Fibroblast of lung (primary cell): ENCODE measurements around the gene CABLES1. TPM values are rescaled to one million over a fixed set of nuclear protein-coding genes. Genes with fewer than 3 reads are reported as not detected.
A peak's percentile ranks its signal among the peaks of the same experiment; 100 is the strongest.

Experiments
- DNase-seq, 2 donors: peaks; one replicate each; pipeline versions ENCODE4 v3.0.0 to v3.0.0-alpha.2; 2010; ENCODE audit warnings: low read depth in 2 of 2
- H2AFZ ChIP-seq: 2 replicates; pipeline ENCODE4 v1.5.1; 2012; ENCODE audit warnings: low read length, control low read depth, inconsistent platforms
- H3K27ac ChIP-seq: 2 replicates; pipeline ENCODE4 v1.5.1; 2011; ENCODE audit warnings: low read length, control low read depth; ENCODE audit not compliant: insufficient read depth
- H3K27me3 ChIP-seq: 2 replicates; pipeline ENCODE4 v1.5.1; 2011; ENCODE audit warnings: mild to moderate bottlenecking, low read length; ENCODE audit not compliant: control insufficient read depth, insufficient read depth
- H3K36me3 ChIP-seq: 2 replicates; pipeline ENCODE4 v1.5.1; 2011; ENCODE audit warnings: low read length; ENCODE audit not compliant: control insufficient read depth, insufficient read depth
- H3K4me1 ChIP-seq: 2 replicates; pipeline ENCODE4 v1.5.1; 2011; ENCODE audit warnings: low read length; ENCODE audit not compliant: control insufficient read depth, insufficient read depth; ENCODE audit errors: extremely low read depth
- H3K4me2 ChIP-seq: 2 replicates; pipeline ENCODE4 v1.5.1; 2011; ENCODE audit warnings: low read length, control low read depth; ENCODE audit not compliant: insufficient read depth; ENCODE audit errors: extremely low read depth
- H3K4me3 ChIP-seq, 4 experiments: fragments of 200-600 bp in 1 of 4; sonication (generic) in 1 of 4; replicated peaks in 1 of 4; 2 replicates each; pipeline ENCODE4 v1.5.1; 2011 to 2016; ENCODE audit warnings: low read length in 4 of 4, low read depth in 3 of 4, mild to moderate bottlenecking in 3 of 4, control low read depth in 2 of 4, inconsistent platforms in 1 of 4, mixed read lengths in 1 of 4; ENCODE audit not compliant: insufficient read depth in 1 of 4; ENCODE audit errors: control extremely low read depth in 1 of 4
- H3K79me2 ChIP-seq: 2 replicates; pipeline ENCODE4 v1.5.1; 2012; ENCODE audit warnings: mild to moderate bottlenecking, low read length, inconsistent platforms; ENCODE audit not compliant: control insufficient read depth, insufficient read depth
- H3K9ac ChIP-seq: 2 replicates; pipeline ENCODE4 v1.5.1; 2011; ENCODE audit warnings: mild to moderate bottlenecking, low read length, control low read depth; ENCODE audit not compliant: insufficient read depth
- H3K9me3 ChIP-seq: 2 replicates; pipeline ENCODE4 v1.5.1; 2012; ENCODE audit warnings: low read depth, low read length; ENCODE audit not compliant: control insufficient read depth, insufficient read depth
- H4K20me1 ChIP-seq: 2 replicates; pipeline ENCODE4 v1.5.1; 2011; ENCODE audit warnings: low read length; ENCODE audit not compliant: control insufficient read depth, insufficient read depth; ENCODE audit errors: extremely low read depth
- EZH2 ChIP-seq: IDR thresholded peaks from 2 replicates; pipeline ENCODE4 v1.5.1; 2012; ENCODE audit warnings: low read length, control low read depth, mild to moderate bottlenecking; ENCODE audit errors: missing control alignments
- polyA plus RNA-seq, 2 donors: library from polyadenylated mRNA; depleted of rRNA in 1 of 2; stranded (reverse) in 1 of 2; unstranded in 1 of 2; fragments of >200 nt; gene quantifications; 2 replicates each; pipeline ENCODE4 v1.2.1, GENCODE V29; 2011 to 2012; ENCODE audit warnings: missing spikeins in 1 of 2
- total RNA-seq: library from RNA; depleted of rRNA; stranded (reverse); fragments of >200 nt; gene quantifications from 2 replicates; pipeline ENCODE4 v1.2.1, GENCODE V29; 2014
- TF ChIP-seq, protein P1 (sequence below), 2 donors: IDR thresholded peaks in 1 of 2; conservative IDR thresholded peaks in 1 of 2; 1 replicate in 1 of 2; 2 replicates in 1 of 2; pipeline ENCODE4 v1.5.1; 2011 to 2012; ENCODE audit warnings: low read length in 2 of 2, control low read depth in 1 of 2, inconsistent platforms in 1 of 2, low read depth in 1 of 2, mild to moderate bottlenecking in 1 of 2

The CABLES1 gene
- total and polyA plus RNA-seq, 2 donors (not counting 1 experiment from before 2014, with no cell fraction given), result 5.1 to 11.4 TPM

DNA sequence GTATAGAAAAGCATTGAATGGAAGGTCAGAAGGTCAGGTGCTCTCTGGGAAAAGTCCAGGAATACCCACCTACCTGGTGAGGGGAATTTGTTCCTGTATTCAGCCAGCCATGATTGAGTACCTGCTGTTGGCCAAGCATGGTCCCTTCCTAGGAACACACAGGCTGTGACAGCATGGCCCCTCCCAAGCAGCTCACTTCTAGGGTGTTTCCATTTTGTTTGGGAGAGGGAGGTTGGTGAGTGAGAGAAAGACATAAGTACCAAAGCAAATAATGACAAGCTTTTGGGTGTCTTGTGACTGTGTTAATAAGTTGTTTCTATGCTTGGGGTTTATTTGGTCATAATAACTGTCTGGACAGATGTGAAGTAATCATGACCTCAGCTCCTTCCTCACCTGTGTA lies 46.3 kb downstream of the CABLES1 start:
- Histone ChIP-seq H3K9me3 (no peaks in the 10 kb centered on the region), H3K27ac (no peak overlapping the region), H3K4me3 (no peak overlapping the region), H3K79me2 (no peaks in the 10 kb centered on the region), H3K4me1 (peaks cover 2% of the 10 kb centered on the region), H3K27me3 (no peaks in the 10 kb centered on the region), H3K9ac (no peak overlapping the region), H2AFZ (no peak overlapping the region), H3K4me2 (no peak overlapping the region), H3K36me3 (no peaks in the 10 kb centered on the region), H4K20me1 (no peaks in the 10 kb centered on the region)
- DNase-seq, result no peak
- TF ChIP-seq, protein P1, sequence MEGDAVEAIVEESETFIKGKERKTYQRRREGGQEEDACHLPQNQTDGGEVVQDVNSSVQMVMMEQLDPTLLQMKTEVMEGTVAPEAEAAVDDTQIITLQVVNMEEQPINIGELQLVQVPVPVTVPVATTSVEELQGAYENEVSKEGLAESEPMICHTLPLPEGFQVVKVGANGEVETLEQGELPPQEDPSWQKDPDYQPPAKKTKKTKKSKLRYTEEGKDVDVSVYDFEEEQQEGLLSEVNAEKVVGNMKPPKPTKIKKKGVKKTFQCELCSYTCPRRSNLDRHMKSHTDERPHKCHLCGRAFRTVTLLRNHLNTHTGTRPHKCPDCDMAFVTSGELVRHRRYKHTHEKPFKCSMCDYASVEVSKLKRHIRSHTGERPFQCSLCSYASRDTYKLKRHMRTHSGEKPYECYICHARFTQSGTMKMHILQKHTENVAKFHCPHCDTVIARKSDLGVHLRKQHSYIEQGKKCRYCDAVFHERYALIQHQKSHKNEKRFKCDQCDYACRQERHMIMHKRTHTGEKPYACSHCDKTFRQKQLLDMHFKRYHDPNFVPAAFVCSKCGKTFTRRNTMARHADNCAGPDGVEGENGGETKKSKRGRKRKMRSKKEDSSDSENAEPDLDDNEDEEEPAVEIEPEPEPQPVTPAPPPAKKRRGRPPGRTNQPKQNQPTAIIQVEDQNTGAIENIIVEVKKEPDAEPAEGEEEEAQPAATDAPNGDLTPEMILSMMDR (conservative IDR thresholded peaks at IDR 0.05 in 1 of 2, IDR thresholded peaks at IDR 0.05 in 1 of 2; ENCODE audit: low read depth in 1 of 2, low read length in 2 of 2), result no peak
- no peak for TF ChIP-seq EZH2

DNA sequence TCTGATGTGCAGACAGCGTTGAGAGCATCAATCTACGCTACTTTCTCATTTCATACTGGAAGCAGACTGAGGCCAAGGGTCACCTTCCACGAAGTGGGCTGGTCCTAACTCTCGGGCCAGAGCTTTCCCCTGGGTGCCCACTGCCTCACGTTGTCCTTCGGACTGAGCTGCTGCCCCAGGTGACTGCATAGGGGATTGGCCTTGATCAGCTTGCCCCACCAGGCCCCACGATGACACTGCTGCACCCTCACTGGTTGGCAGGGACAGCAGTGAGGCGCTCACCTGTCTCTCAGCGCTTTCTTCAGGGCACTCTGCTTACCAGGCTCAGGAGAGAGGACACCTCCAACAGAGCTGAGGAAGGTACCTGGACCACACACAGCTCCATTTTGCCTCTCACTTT lies 47.3 kb downstream of the CABLES1 start:
- peaks cover 2% of the 10 kb centered on the region for H3K4me1 ChIP-seq
- H3K27me3 ChIP-seq, result no peaks in the 10 kb centered on the region
- no peak overlapping the region for H3K9ac ChIP-seq
- DNase-seq, result no peak
- H3K79me2 ChIP-seq, result no peaks in the 10 kb centered on the region
- H4K20me1 ChIP-seq, result no peaks in the 10 kb centered on the region
- H2AFZ ChIP-seq, result no peak overlapping the region
- H3K9me3 ChIP-seq, result no peaks in the 10 kb centered on the region
- H3K4me2 ChIP-seq, result no peak overlapping the region
- no peaks in the 10 kb centered on the region for H3K36me3 ChIP-seq
- H3K27ac ChIP-seq, result no peak overlapping the region
- TF ChIP-seq, protein P1 (conservative IDR thresholded peaks at IDR 0.05 in 1 of 2, IDR thresholded peaks at IDR 0.05 in 1 of 2; ENCODE audit: low read depth in 1 of 2, low read length in 2 of 2), result no peak
- no peak for TF ChIP-seq EZH2
- no peak overlapping the region for H3K4me3 ChIP-seq

DNA sequence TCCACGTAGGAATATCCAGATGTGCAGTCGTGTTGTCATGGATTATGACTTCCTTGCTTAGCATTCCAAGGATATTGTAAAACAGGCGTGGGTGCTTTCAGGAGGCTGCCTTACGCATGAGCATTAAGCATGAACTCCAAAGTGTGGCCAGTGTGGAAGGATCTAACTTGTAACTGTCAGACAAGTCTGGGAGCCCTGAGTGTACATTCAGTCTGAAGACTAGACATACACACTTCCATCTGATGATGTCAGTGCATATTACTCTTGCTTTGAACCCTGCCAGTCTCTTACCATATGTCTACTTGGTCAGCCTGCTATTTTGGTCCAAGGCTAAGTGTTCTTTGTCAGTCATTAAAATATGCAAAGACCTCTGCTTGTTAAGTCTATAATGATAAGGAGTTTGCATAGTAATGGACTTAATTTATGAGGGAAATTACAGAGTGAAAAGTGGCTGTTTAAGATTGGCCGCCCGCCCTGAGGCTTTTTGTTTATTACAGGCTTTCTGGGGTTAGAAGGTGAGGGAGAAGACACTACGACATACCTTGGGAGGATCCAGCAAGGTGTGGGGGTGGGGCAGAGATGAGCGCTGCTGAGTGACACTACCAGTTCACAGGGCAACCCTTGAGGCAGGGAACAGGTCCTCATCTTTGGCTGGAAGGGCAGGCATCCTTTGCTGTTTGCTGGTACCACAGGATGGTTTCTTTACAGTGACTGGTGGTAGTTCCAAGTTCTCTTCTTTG lies 48.3 kb downstream of the CABLES1 start:
- peak; percentile 25 to 94 for DNase-seq
- TF ChIP-seq EZH2, result no peak
- TF ChIP-seq, protein P1 (conservative IDR thresholded peaks at IDR 0.05 in 1 of 2, IDR thresholded peaks at IDR 0.05 in 1 of 2; ENCODE audit: low read depth in 1 of 2, low read length in 2 of 2), result no peak
- Histone ChIP-seq H3K27me3 (no peaks in the 10 kb centered on the region), H3K79me2 (no peaks in the 10 kb centered on the region), H3K9me3 (no peaks in the 10 kb centered on the region), H3K27ac (no peak overlapping the region), H3K36me3 (no peaks in the 10 kb centered on the region), H3K4me1 (peaks cover 2% of the 10 kb centered on the region), H3K4me3 (no peak overlapping the region), H3K4me2 (no peak overlapping the region), H2AFZ (no peak overlapping the region), H4K20me1 (no peaks in the 10 kb centered on the region), H3K9ac (no peak overlapping the region)
